Stimulated activated CD4-positive, alpha-beta T cell treated with anti-CD3 and anti-CD28 coated beads, Interleukin-2, amount 100 ng/mL, for 24 hours (primary cell): Measurements from ENCODE around the gene PLEKHD1.

ENCODE experiments used
- DNase-seq, 2 donors: peaks; one replicate each; pipeline ENCODE4 v3.0.0-alpha.2; 2020

Gene PLEKHD1

DNA sequence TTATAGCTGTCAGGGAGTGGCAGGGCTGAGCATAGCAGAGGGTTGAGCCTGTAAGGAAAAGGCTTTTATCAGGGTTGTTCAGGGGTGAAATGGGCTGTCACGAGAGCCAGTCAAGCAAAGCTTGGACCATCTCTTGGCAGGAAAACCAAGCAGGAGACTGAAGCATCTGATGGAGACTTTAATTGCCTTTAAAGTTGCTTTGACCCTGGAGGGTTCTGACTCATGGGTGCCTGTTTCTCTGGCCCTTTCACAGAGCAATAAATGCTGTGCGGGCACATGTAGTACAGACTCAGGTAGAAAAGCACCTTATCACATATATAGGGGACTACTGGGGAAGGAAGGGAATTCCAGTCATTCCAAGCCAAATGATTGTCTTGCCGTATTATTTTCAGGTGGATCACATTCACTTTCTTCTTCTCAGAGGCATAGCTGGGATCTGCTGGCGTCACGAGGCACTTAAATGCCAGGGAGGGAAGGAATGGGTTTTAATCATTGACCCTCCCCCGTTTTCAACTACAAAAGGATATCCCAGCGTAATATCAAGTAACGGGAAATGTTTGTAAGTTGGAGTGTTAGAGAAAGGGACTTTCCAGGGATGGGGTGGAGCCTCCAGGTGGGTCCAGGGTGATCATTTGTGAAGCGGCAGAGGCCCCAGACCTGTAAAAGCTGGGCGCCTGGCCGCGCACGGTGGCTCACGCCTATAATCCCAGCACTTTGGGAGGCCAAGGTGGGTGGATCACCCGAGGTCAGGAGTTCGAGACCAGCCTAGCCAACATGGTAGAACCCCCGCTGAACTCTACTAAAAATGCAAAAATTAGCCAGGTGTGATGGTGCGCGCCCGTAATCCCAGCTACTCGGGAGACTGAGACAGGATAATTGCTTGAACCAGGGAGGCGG, 34.9 kb downstream of the PLEKHD1 start:
- no peak for DNase-seq

DNA sequence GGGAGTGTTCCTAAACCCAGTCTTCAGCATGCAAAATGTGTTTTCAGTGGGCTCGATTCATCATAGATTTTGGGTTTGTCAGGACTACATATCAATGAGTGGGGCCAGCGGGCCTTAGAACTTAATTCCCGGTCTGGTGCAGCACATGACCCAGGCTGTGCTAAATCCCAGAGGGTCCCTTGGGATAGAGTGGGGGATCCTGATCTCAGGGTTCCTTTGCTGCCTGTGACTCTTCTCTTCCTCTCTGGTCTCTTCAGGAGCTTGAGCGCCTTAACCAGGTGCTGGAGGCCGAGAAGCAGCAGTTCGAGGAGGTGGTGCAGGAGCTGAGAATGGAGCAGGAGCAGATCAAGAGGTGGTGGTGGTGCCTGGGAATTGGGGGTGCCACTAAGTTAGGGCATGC, 37.5 kb downstream of the PLEKHD1 start:
- DNase-seq = no peak

DNA sequence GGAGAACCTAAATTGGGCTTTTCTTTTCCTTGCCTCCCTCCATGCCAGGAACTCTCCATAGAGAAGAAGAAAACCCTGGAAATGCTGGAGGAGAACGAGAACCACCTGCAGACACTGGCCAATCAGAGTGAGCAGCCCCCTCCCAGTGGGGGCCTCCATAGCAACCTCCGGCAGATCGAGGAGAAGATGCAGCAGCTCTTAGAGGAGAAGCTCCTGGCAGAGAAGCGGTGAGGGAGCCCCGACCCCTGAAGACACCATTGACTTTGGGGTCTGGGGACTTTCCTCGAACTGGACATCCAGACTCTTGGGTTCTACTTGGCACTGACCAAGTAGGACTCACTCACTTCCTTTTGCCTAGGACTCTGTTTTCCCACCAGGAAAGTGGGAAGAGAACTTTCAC, 41.4 kb downstream of the PLEKHD1 start:
- DNase-seq = no peak

DNA sequence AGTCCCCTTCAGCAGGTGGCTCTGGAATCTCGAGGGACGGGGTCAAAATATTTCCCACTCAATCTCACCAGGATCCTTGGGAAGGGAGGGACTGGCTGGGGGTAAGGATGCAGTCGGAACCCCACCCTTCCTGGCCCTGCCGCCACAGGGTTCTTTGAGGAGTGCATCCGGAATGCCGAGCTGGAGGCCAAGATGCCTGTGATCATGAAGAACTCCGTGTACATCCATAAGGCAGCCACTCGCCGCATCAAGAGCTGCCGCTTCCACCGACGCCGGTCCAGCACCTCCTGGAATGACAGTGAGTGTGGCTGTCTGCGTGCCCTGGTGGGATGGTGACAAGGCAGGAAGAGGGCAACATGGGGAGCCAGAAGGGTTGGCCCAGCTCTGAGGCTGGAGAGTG, 43.1 kb downstream of the PLEKHD1 start:
- no peak for DNase-seq

DNA sequence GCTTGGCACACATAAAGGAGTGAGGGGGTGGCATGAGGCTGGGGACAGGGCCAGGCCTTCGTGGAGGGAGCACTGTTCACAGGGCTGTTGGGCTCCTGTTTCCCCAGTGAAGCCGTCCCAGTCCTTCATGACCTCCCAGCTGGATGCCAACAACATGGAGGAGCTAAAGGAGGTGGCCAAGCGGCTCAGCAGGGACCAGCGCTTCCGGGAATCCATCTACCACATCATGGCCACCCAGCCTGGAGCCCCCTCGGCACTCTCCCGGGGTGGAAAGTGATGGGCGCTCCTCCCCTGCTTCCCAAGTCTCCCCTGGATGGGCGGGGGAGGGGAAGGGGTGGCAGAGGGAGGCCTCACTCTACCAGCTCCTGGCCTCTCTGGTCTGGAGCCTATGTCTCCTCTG, 43.6 kb downstream of the PLEKHD1 start:
- DNase-seq = no peak

DNA sequence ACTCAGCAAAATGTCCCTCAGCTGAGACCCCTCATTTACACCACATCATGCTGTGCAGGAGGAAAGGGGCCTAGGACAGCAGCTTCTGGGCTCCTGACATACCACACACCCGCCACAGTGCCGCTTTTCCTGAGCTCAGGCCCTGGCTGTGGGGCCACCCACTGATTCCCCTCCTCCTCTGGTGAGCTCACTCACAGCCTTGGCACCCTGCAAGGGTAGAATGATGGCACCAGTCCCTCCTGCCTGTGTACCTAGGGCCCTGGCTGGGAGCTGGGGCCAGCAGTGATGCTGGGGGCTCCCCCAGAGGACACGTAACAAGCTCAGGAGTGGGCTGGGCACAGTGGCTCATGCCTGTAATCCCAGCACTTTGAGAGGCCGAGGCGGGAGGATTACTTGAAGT, 44.4 kb downstream of the PLEKHD1 start:
- DNase-seq = no peak

DNA sequence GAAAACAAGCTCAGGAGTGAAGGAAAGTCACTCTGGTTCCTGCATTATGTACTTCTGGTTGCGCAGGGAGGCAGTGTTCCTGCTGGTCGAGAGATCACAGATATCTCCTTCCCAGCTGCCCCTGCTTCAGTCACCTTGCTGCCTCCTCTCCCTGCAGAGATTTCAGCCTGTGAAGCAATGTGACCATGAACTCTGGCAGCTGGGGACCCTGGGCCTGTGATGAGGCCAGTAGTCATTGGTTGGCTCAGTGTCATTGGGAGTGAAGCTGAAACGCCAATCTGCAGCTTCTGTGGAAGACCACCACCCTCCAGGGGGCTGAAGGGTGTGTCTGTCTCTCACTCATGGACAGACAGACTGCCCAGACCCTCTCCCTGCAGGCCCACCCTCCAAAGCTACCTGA, 45.0 kb downstream of the PLEKHD1 start:
- DNase-seq = no peak

DNA sequence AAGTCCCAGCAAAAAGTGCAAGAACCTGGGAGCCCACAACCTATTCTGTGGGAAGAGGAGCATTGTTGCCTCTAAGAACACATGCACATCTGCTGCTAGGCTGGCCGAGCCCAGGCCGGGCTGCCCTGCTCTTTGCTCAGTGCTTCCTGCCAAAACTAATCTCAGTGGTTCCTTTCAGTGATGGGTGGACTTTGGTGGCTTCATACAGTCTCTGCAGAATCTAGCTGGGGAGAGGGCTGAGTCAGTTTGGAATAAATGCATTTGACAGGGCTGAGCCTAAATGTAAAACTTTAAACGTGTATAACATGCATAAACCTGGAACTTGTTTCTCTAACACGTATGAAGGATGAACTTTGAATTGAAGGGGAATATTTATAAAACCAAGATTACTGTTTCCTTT, 45.6 kb downstream of the PLEKHD1 start:
- DNase-seq = no peak

DNA sequence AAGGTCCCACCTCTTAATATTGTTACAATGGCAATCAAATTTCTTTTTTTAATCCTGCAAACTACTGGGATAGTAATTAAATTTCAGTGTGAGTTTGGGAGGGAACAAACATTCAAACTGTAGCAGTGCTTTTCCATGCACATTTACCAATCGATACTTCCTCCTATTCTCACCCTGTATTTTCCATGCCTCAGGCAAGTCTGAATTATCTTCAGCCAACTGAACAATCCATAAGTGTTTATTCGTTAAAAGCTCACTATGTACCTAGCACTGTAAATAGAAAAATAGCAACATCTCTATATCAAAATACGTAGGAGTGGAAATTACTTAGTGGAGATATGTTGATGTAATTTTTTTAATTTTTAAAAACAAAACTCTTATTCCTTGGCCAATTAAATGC, 46.6 kb downstream of the PLEKHD1 start:
- no peak for DNase-seq

DNA sequence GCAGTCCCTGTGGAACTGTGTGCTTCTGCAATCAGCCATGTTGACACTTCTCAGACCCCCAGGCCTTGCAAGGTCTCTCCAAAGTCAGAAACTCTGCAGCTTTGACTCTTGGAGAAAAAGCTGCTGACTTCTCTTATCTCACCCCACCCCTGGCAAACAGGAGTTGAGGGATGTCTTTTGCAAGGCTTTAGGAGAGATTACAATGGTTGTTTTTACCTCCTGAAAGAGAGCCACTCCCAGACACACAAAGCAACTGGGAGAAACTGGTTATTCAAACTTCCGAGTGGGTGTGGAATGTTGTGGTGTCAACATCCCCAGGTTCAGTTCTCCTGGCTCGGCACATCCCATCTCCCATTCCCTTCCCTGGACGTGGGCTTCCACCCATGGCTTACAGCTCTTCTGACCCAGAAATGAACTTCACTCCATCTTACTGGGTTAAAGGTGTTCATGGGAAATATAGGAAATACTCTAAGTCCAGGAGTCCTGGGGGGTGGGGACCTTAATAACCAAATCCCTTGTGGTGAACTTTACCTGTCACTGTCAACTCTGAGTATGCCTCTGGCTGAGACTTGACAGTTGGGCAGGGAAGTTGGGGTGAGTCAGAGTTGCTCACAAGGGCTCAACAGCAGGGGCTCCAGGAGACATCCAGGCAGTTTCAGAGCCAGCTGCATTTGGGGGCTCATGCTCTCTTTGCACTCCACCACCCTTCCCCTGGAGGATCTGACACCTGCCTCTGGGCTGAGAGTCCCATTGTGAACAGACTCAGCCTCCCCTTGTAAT, 48.2 kb downstream of the PLEKHD1 start:
- DNase-seq = no peak

DNA sequence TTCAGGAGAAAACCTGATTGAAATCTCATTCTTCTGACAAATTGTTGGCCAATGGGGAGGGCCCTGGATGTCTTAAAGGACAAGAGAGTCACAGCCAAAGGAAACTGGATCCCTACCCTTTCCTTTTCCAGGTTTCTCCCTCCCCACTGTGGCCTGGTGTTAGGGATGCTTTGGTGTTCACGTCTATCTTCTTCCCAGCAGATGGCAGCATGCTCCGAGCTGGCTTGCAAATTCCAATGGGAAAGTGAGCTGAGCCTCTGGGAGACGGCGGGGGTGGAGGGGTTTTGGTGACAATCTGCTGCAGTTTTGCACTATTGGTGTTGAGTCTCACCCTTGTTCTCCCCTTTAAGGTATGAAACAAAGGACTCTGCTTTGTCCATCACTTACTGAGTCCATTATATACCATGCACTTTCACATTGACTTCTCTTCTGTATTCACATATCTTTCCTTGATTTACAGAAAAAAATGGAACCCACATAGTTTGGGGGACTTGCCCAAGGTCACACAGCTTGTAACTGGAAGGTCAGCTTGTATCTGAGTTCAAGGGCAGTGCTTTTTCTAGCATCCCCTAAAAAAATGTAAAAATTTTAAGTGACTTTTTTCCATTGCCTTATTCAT, 50.8 kb downstream of the PLEKHD1 start:
- no peak for DNase-seq

DNA sequence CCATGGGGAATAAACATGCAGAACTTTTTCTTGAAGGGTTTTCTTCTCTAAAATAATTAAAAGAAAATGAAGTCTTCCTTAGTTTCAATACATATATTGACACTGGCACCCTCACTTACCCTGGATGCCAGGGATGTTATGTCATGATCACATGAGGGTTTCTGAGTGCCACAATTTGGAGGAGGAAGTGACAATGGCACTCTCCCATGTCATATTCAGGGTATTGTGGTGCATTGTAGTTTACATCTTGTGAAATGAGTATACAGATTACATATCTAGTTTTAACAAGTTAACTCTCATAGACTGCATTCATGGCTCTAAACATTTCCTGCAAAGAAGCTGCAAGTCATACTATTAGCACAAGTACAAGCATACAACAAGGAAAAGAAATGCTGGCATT, 52.4 kb downstream of the PLEKHD1 start:
- no peak for DNase-seq

DNA sequence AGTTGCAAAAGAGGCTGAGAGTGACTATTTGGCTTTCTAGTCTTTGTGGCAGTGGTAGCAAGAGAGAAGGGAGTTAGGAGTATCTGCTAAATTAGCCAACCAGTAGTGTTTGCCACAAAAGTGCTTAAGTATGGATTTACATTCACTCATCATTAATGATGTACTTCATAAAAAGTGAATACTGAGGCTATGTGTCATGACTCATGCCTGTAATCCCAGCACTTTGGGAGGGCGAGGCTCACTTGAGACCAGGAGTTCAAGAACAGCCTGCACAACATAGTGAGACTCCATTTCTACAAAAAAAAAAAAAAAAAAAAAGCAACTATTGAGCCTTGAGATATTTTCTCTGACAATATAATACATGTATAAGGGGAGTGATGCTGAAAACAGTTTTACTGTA, 53.4 kb downstream of the PLEKHD1 start:
- no peak for DNase-seq

DNA sequence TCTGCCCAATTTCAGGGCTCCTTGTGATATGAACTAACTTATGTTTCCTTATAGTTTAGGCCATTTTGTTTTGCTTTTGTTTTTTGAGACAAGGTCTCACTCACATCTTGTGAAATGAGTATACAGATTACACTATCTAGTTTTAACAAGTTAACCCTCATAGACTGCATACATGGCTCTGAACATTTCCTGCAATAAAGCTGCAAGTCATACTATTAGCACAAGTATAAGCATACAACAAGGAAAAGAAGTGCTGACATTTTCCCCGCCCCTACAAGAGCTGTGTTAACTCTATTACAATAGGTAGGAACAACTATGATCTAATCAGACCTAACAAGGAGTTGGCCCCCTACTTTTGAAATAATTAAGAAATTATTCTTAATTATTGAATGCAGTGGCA, 54.2 kb downstream of the PLEKHD1 start:
- no peak for DNase-seq

DNA sequence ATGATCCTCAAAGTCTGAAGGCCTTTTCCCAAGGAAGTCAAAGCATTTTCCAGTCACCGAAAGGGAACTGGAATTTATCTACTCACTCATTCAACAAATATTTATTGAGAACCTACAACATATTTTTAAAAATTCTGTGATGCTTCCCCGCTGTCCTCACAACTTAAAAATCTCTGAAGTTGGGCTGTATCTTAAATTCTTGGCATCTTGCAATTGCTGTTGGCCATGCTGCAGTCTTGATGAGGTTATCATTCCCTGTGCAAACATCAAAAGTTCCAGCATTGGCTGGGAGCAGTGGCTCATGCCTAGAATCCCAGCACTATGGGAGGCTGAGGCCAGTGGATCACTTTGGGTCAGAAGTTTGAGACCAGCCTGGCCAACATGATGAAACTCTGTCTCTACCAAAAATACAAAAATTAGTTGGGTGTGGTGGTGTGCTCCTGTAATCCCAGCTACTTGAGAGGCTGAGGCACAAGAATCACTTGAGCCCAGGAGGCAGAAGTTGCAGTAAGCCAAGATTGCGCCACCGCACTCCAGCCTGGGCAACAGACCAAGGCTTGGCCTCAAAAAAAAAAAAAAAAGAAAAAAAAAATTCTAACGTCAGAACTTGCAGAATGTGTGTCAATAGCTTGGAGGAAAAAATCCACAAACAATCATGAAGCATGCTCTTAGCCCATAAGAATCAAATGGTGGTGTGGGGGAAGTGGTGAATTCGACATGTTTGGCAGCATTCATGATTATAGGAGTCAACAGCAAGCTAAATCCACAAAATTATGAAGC, 55.3 kb downstream of the PLEKHD1 start:
- DNase-seq = no peak

DNA sequence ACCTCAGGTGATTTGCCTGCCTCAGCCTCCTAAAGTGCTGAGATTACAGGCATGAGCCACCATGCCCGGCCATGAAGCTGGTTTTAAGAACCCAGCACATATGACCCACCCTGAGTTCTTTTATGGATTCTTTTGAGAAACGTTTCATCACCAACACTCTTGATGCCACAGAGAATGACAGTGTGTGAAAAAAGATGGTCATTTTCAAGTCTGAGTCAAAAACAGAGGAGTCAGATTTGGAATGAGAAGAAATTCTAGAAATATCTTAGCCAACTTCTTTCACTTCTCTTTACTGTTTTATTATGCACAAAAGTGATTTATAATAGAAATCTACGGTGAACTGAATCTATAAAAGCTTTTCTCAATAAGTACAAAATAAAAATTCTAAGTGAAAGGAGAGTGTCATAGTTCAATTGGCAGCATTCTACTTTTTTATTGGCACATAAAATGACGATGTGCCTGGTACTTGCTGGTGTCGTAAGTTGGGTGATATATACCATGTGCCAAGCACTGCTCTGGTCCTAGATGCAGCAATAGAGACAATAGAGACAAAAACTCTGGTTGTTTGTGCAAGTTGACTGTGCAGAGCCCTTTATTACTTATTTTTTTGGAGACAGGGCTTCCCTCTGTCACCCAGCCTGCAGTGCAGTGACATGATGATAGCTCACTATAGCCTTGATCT, 56.3 kb downstream of the PLEKHD1 start:
- DNase-seq = no peak

DNA sequence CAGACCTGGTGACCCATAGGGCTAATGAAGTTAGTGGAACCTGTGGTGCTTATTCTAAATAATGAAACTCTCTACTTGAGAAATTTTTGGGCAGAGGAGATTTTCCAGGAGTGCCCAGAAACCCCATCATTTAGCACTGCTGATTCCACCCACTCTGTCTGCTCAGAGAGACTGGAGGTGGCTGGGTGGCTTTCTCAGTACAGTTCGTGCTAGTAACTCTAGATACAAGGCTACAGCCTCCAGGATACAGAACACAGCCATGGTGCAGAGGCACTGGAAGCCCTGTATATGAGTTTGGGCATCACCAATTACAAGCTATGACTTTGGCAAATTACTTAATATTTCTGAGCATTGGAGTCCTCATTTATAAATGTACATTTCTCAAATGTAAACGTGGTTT, 57.8 kb downstream of the PLEKHD1 start:
- DNase-seq = no peak

DNA sequence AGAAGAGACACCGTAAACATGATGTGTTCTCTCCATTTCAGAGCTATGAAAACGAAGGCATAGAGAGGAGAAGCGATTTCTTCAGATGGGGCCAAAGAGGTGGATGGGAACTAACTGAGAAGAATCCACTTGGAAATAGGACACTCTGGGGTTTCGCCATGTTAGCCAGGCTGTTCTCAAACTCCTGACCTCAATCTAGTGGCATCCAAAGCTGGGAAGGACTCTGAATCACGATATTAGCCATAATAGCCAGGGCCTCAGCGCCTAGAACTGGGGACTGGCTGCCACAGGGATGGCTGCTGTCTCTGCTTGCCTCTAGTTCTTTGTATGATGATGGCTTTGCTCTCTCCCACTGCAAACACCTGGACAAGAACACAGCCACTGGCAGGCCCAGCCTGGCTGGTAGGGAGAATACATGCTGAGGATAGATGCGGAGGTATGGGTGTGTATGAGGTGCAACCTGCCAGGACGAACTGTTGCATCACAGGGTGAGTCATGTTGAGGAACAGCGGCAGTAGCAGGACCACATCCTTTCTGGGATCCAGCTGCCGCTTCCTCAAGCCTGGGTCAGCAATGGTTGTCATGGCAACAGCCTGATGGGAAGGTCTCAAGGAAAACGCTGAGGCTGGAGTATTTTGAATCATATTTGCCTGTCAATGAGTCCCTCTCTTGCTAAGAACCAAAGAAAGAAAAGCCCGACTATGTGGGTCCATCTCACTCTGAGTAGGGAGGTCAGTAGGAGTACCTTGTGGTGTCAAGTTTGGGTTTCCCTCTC, 59.0 kb downstream of the PLEKHD1 start:
- DNase-seq = peak in 1 of 2 donors; percentile 35

DNA sequence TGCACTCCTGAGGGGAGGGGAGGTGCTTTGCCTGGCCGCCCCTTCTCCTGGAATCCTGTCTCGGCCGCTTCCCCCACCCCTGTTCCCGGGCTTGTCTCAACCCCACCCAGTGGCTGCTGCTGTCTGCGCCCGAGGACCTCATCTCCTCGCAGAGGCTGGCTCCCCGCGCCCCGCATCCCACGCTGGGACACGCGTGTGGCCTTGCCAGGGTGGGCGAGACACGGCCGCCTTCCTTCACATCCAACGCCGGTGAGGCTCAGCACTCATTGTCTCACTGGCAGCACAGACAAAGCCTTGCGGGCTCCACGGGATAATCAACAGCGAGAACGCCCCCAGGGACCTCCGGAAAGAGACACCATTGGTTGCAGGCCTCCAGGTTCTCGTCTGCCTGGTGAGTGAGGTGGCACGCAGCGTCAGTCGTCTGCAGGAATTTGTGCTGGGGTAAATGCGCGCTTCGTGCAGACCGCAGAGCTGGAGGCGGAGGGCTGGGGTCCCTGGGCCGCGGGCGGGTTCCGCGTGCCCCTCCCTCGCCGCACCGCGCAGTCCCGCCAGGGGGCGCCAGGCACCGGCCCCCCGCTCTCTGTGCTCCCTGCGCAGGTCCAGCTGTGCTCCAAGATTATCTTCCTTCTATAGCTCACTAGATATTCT, 63.3 kb downstream of the PLEKHD1 start:
- peak; percentile 21 to 51 for DNase-seq

DNA sequence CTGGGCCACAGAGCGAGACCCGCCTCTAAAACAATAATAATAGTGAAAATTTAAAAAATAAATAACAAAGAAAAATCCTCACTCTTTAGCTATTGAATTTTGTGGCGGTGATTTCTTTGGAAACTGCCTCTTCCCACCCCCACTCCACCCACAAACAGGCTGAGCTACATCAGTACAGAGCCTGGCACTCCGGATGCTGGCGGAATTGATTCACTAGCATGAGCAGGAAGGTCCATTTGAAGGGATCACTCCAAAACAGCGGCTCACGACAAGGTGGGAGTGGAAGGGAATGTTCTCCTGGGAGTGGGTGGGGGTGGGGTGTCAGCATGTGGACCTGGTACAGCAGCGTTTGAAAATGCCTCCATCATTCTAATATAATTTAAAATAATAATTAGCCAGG, 64.0 kb downstream of the PLEKHD1 start:
- DNase-seq = no peak

DNA sequence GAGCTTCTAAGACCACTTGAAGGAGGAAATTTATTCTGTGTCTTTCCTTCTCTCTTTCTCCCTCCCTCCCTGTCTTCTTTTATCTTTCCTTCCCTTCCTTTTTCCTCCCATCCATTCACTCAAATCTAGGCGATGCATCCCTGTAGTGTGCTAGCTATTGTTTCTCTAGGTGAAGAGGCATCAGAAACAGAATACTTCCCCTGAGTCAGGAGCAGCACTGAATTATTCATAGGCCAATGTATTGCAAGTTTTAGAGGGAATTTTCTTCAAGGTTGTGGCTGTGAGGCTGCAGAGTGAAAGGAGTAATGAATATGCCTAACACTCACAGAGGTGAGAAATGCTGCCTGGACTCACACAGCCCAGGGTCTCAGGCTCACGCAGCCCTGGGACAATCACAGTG, 67.0 kb downstream of the PLEKHD1 start:
- DNase-seq = no peak
